HEK293 (cell line): ENCODE results near the gene HERC4.

Experiments
- ZNF292 ChIP-seq: fragments of 450-650 bp; formaldehyde crosslinking; IDR thresholded peaks from 2 replicates; pipeline ENCODE4 v1.5.1; 2016; ENCODE audit warnings: low read depth, missing biosample characterization, missing genetic modification characterization, borderline replicate concordance
- ZNF785 ChIP-seq: fragments of 450-650 bp; formaldehyde crosslinking; IDR thresholded peaks from 2 replicates; pipeline ENCODE4 v1.5.1; 2016; ENCODE audit warnings: missing biosample characterization, missing genetic modification characterization

DNA sequence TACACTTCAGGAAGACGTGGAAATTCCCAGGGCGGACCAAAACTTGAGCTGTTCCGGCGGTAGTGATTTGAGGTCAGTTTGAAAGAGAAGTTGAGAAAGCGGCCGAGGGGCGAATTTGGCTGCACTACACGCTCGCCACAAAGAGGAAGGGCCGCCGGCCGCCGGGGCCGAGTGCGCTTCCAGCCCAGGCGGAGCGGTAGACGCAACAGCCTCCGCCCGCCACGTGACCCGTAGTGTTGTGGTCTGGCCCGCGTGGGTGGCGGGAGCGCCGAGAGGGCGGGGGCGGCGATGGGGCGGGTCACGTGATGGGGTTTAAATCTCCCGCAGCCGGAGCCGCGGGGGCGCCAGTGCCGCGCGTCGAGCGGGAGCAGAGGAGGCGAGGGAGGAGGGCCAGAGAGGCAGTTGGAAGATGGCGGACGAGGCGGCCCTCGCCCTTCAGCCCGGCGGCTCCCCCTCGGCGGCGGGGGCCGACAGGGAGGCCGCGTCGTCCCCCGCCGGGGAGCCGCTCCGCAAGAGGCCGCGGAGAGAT, 190.7 kb downstream of the HERC4 start, which contains the start of gene SIRT1:
- no peak for TF ChIP-seq ZNF292 (tag by site-specific recombination)
- 0 out of 2 replicates have a peak, but pooled peaks have one; percentile 28 for TF ChIP-seq ZNF785 (tag by site-specific recombination)
